ENCODE data around the gene HEG1.

DNA sequence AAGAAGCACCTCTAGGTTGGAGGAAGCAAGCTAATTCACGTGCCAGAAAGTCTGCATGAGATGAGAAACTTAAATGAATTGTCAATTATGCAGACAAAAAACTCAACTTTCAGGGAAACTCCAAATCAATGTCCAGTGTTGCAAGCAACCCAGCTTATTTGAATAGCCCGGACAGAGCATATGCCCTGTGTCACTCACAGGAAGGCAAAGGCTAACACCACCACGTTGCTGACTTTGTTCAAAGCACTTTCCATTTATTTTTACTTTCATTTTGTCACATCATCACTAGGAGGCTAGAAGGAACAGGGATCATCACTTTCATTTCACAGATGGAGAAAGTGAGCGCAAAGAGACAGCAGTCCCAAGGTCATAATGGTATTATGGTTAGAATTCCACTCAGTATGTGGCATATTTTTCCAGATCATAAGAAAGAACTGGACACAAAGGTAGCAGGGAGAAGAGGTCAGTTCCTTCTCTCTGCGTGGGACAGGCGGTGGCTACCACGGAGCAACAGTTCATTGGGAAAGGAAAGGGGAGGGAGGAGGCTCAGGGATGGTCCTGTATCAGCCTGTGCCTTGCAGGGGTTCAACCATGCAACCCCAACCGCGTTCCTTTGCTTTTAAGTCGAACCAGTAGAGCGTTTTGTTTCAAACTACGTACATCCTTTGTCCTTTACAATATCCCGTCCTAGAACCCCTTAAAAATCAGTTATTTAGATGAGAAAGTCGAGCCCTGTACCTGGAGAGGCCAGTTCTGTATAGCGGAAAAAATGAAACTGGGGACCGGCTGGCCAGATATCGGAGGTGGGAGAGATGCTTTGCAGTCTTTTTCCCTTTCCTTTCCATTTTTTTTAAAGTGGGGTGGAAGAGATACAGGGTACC lies 1.1 kb downstream of the HEG1 start:
- TF ChIP-seq, protein P1, sequence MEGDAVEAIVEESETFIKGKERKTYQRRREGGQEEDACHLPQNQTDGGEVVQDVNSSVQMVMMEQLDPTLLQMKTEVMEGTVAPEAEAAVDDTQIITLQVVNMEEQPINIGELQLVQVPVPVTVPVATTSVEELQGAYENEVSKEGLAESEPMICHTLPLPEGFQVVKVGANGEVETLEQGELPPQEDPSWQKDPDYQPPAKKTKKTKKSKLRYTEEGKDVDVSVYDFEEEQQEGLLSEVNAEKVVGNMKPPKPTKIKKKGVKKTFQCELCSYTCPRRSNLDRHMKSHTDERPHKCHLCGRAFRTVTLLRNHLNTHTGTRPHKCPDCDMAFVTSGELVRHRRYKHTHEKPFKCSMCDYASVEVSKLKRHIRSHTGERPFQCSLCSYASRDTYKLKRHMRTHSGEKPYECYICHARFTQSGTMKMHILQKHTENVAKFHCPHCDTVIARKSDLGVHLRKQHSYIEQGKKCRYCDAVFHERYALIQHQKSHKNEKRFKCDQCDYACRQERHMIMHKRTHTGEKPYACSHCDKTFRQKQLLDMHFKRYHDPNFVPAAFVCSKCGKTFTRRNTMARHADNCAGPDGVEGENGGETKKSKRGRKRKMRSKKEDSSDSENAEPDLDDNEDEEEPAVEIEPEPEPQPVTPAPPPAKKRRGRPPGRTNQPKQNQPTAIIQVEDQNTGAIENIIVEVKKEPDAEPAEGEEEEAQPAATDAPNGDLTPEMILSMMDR (IDR thresholded peaks at IDR 0.05; ENCODE audit: insufficient read depth, low read length), result no peak
- TF ChIP-seq GABPA (IDR thresholded peaks at IDR 0.05; ENCODE audit: low read depth) (no peak), POLR2AphosphoS5 (IDR thresholded peaks at IDR 0.05; ENCODE audit: low read depth) (no peak)

All from HL-60 (cell line).